T1000 (cell line): ENCODE measurements around the gene MRPL40.
"Not testable (repeated sequence)": the region's sequence is repeated elsewhere in the genome, so short reads cannot be mapped to it uniquely, and the experiment has no call there.

Source experiments
- DNase-seq: peaks from one replicate; lab custom pipeline; 2025; ENCODE audit warnings: mixed read lengths; lab: John Stamatoyannopoulos, UW

Gene MRPL40

GRCh38 chr22:19407649-19408606, 24.4 kb upstream of the MRPL40 start:
- DNase-seq, result no peak

GRCh38 chr22:19410941-19411689, 21.2 kb upstream of the MRPL40 start:
- DNase-seq, result no peak

GRCh38 chr22:19411690-19412045, 20.7 kb upstream of the MRPL40 start:
- DNase-seq, result no peak

- DNase-seq, result no peak
These were observed 19.9 kb upstream of the MRPL40 start for GRCh38 chr22:19412478-19412877.

GRCh38 chr22:19412923-19413322, 19.4 kb upstream of the MRPL40 start:
- DNase-seq, result no peak

- no peak for DNase-seq
These were observed 13.3 kb upstream of the MRPL40 start for GRCh38 chr22:19419086-19419463.

- no peak for DNase-seq
These were observed 12.7 kb upstream of the MRPL40 start for GRCh38 chr22:19419464-19420178.

- DNase-seq, result no peak
These were observed 12.0 kb upstream of the MRPL40 start for GRCh38 chr22:19420321-19420720.

- DNase-seq, result no peak
These were observed 9.7 kb upstream of the MRPL40 start for GRCh38 chr22:19422440-19423301.

GRCh38 chr22:19424186-19424500, 8.2 kb upstream of the MRPL40 start:
- DNase-seq, result no peak

- no peak for DNase-seq
These were observed 2.1 kb upstream of the MRPL40 start for GRCh38 chr22:19429950-19430889.

- peak; percentile 38 for DNase-seq
These were observed 1.3 kb upstream of the MRPL40 start for GRCh38 chr22:19430890-19431541.

- peak; percentile 75 for DNase-seq
These were observed 654 bp upstream of the MRPL40 start, which contains the start of gene HIRA for GRCh38 chr22:19431649-19432132. TSS of gene HIRA (minus strand) at chr22:19431733. CDS start at chr22:19431476, 257 bp downstream.

- DNase-seq, result no peak
These were observed 2.1 kb downstream of the MRPL40 start for GRCh38 chr22:19434401-19434800.

GRCh38 chr22:19434829-19435580, 2.7 kb downstream of the MRPL40 start:
- no peak for DNase-seq

- not testable (repeated sequence) for DNase-seq
These were observed 4.3 kb downstream of the MRPL40 start for GRCh38 chr22:19436444-19437161.

GRCh38 chr22:19438298-19438697, 6.0 kb downstream of the MRPL40 start:
- DNase-seq, result no peak
